ENCODE measurements around the gene ZAP70.
"Not testable (repeated sequence)": the region's sequence is repeated elsewhere in the genome, so short reads cannot be mapped to it uniquely, and the experiment has no call there.

The ZAP70 gene

DNA sequence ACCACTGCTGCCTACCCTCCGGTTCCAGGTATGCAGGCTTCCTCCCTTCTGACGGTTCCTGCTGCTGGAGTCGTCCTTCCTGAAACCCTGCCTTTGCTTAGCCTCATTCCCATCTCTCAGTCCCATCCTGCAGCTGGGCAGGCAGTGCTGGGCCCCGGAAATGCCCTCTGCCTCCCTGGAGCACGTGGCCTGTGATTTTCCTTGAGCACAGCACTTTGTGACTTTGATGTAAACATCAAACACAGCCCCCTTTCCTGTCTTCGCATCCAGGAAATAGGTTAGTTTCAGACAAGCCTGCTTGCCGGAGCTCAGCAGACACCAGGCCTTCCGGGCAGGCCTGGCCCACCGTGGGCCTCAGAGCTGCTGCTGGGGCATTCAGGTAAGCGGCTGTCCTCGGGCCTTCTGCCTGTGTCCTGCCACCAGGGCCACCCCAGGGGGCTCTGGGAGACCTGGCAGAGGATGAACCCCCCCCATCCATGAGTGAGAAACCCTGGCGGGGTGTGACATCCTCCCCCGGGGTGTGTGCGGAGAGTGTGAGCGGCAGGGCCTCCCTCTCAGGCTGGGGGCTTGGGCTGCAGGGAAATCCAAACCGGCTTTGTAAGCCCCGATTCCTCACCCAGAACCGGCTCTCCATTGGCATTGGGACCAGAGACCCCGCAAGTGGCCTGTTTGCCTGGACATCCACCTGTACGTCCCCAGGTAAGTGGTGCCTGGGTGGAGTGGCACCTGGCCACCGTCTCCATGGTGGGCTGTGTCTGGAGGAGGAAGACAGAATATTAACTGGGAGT, at the start of gene ZAP70:
ZAP70 (plus strand) TSS at position 281 of the 788 bp plus-strand sequence. CDS start 10,461 bp downstream, outside the sequence.
- DNase-seq (ENCODE audit: low read depth in 2 of 3, low spot score in 2 of 3) = peak in 2 of 3 experiments; percentile 24 to 49

DNA sequence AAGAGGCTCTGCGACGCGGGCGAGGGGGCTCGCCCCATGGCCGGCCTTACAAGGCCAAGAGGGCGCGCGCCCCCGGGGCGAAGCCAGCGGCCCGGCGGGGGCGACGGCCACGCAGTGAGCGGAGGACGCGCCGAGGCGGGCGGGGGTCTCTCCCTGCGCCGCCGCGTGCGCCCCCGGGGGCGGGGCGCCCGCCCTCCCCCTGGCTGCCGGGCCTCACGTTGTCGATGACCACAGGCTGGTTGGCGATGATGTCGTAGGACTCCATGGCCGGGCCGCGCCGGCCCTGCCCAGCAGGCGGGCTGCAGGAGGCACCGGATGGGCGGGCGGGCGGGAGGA, 49.8 kb upstream of the ZAP70 start:
- no peak for DNase-seq (ENCODE audit: low read depth in 2 of 3, low spot score in 2 of 3)

DNA sequence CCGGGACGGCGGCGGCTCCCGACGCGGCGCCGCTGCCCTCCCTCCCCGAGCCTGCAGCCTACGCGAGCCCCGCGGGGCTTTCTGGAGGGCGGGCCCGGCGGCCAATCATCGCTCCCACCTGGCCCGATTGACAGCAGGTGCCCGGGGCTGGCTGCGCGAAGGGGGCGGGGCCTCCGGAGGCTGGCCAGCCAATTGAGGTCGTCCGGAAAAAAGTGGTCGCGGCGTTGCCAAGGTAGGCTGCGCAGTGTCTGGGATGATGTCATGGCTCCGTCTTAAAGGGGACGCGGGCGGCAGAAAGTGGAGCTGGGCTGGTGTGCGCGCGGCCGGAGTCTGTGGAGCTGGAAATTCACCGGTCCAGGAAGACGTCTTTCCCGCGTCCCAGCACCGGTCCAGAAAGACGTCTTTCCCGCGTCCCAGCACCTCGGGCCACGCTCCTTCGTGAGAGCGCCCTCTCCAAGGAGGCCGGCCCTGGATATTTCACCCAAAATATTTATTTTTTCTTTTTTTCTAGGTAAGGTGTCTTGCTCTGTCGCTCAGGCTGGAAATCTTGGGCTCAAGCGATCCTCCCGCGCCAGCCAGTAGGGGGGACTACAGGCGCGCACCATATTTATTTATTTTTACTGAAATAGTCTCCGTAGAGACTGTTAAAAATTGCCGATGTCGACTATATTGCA, 49.3 kb upstream of the ZAP70 start, which contains the start of gene ACTR1B:
ACTR1B (minus strand) TSS at position 83 of the 674 bp plus-strand sequence. CDS start 154 bp downstream, outside the sequence.
- peak; percentile 80 to 98 (median 90) for DNase-seq (ENCODE audit: low read depth in 2 of 3, low spot score in 2 of 3)

DNA sequence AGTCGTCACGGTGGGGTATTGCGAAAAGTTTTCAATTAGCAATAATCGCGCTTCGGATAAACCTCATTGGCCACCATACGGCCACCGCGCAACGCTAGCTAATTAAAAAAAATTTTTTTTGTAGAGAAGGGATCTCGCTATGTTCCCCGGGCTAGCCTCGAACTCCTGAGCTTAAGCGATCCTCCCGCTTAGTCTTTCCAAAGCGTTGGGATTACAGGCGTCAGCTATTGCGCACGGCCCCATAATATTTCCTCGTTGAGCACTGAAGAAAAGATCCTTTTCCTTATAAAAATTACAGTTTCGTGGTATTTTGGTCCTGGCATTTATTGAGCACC, 48.8 kb upstream of the ZAP70 start:
- no peak for DNase-seq (ENCODE audit: low read depth in 2 of 3, low spot score in 2 of 3)

DNA sequence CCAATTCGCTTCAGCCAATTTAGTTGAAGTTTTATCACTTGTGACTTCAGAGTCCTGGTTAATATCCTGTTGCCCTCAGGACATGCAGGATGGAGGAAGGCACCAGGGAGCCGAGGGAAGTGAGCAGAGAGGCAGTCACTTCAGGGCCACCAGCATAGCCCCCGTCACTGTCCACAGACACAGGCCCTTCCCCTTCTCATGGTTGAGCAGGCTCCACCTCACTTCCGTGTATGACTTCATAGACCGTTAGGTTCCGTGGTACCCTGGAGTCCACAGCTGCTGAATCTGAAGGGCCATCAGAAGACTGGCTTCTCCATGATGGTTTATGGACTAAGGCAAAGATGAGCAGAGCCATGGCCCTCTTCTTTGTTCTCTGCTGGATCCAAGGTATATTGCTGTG, 43.9 kb upstream of the ZAP70 start, which contains the start of gene C2orf92:
C2orf92 (plus strand) TSS at position 266 of the 400 bp plus-strand sequence; CDS start at position 342, 76 bp downstream.
- no peak for DNase-seq (ENCODE audit: low read depth in 2 of 3, low spot score in 2 of 3)

DNA sequence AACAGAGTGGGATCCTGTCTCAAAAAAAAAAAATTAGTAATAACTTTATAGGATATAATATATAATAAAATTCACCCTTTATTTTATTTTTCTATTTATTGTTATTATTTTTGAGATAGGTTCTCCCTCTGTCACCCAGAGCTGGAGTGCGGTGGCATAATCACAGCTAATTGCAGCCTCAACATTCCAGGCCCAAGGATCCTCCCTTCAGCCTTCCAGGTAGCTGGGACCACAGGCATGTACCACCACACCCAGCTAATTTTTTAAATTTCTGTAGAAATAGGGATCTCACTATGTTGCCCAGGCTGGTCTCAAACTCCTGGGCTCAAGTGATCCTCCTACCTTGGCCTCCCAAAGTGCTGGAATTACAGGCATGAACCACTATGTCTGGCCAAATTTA, 42.9 kb upstream of the ZAP70 start:
- DNase-seq (ENCODE audit: low read depth in 2 of 3, low spot score in 2 of 3) = no peak

DNA sequence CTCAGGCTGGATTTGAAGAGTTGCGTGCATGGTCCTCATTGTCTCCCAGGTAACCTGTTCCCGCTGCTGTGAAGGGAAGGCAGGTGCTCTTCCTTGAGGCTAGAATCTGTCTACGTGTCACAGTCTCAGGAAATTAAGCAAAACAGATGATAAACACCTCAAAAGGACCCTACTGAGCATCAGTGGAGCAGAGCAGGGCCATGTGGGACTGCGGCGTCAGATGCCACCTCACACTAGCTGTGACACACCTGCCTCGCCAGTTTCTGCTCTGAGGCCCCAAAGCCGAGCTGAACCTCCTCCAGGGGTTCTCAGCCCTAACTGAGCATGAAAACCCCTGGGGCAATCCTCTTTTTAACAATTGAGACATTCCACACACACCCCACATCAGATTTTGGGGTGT, 41.9 kb upstream of the ZAP70 start:
- DNase-seq (ENCODE audit: low read depth in 2 of 3, low spot score in 2 of 3) = no peak

DNA sequence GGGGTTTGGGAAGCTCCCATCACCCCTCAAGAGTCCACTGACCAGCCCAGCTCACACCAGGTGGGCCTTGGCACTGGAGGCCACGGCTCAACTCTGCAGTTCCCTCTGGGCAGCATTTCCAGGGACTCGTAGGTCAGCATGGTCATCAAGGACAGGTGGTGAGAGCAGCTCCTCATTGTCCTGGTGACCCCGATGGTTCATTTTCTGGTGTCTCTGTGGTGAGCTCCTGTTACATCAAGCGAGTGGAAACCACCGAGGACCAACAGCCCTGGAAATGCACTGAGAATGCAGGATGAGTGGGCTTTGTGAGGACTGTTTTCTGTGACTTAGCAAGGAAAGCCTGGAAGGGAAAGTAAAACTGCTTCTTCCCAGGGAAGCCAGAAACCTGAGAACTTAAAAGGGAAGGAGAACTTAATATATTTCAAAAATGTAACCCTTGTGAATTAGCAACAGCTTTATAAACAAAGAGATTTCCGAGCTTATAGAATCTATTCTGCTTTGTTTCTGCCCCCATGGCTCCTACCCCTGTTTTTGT, 40.7 kb upstream of the ZAP70 start:
- DNase-seq (ENCODE audit: low read depth in 2 of 3, low spot score in 2 of 3) = not testable (repeated sequence)

DNA sequence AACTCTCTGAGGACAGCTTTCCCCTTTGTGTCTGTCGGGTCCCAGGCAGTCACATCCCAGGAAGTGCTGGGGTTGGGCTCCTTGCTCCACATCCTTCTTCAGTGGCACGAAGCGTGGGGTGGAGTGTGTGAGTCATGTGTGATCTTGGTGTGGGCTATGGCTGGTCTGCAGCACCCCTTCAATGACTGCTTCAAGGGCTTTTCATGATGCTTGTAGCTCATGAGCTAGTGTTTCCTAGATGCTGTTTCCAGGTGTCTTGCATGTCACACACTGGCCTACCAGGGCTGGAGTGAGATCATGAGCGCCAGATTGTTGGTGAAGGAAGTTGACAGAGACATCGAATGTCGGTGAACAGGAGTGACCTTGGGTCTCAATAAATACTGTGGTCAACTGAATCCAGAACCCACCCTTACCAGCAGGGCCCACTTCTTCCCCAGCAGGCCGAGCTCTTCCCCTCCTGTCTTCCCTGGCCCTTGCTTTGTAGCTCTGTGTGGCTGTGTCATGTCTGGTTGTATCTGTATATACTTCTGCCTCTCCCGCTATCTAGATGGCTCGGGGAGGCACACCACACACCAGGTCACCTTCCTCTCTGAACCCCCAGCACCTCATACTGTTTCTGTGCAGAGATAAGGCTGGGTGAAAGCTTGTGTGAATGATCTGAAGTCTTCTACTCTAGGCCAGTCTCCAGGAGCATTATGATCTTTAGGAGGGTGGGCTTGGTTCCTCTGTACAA, 40.0 kb upstream of the ZAP70 start:
- no peak for DNase-seq (ENCODE audit: low read depth in 2 of 3, low spot score in 2 of 3)

DNA sequence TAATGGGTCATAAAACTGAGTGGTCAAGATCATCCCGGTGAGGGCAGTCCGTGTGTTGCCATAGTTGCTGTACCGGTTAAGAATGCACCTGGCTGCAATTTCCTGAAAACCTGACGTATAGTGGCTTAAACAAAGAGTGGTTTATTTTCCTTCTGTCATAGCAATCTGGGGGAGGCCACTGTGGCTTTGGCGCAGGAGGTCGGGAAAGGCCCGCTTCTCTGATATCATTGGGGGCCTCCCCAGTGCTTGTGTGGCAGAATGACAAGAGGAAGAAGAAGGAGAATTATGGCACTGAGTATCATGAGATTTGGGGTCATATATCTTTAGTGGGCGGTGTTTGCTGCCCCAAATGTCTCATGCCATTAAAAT, 39.5 kb upstream of the ZAP70 start:
- DNase-seq (ENCODE audit: low read depth in 2 of 3, low spot score in 2 of 3) = peak in 1 of 3 experiments; percentile 28

DNA sequence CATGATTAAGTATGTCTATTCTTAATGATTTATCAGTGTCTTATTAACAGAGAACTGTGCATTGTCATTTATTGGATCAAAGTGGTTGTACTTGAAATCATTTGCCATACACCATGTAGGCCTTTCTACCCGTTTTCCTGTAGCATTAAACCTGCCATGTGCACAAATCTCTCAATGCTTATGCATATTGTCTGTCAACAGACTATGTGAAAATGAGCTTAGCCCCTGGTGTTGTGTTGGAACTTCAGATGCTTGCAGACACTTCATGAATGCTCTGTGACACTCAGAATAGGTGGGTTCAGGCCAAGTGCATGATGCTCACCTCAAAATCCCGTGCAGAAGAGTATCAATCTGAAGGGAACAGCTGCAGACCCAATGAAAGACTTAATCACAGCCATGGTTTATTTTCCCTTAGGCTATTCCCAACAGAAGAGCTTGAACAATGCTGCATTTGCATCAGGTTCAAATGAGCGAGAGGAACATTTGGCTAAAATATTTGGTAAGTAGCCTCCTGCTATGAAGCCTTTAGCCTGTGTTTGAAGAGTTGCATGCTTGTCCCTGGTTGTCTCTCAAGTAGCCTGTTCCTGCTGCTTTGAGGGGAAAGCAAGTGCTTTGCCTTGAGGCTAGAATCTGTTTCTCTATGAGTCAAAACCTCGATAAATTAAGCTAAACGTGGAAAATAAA, 37.8 kb upstream of the ZAP70 start:
- no peak for DNase-seq (ENCODE audit: low read depth in 2 of 3, low spot score in 2 of 3)

DNA sequence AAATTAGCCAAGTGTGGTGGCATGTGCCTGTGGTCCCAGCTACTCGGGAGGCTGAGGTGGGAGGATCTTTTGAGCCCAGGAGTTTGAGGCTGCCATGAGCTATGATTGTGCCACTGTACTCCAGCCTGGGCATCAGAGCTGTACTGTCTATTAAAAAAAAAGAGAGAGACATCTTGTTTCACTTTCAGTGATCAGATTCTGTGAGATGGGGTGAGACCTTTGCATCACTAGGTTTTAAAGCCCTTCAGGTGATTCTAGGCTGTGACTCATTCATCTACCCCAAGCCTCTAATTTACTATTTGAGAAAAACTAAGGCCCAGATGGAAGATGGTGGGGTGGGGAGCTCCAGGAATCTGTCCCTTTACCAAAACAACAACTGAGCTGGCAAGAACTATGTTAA, 36.8 kb upstream of the ZAP70 start:
- no peak for DNase-seq (ENCODE audit: low read depth in 2 of 3, low spot score in 2 of 3)

DNA sequence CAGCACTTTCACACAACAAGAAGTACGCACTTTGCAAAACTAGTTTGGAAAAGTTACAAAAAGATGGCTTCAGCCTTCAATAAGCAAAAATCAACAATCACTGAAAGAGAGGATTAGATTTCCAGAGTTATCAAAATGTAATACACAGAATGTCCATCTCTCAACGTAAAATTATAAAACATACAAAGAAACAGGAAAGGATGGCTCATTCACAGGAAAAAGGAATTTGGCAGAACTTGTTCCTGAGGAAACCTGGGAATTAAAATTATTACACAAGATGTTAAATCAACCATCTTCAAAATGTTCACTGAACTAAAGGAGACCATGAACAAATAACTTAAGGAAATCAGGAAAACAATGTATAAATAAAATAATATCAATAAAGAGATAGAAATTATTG, 35.9 kb upstream of the ZAP70 start:
- DNase-seq (ENCODE audit: low read depth in 2 of 3, low spot score in 2 of 3) = no peak

DNA sequence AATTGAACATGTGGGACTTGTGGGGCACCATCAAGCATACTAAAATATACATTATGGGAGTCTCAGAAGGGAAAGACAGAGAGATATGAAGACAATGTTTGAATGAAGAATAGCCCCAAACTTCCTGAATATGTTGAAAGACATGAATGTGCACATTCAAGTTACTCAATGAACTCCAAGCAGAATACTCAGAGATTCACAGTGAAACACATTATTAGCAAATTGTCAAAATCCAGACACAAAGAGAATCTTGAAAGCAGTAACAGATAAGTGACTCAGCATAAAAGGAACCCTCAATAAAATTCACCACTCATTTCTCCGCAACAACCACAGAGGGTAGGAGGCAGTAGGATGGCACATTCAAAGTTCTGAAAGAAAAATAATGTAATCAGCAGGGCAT, 35.1 kb upstream of the ZAP70 start:
- no peak for DNase-seq (ENCODE audit: low read depth in 2 of 3, low spot score in 2 of 3)

DNA sequence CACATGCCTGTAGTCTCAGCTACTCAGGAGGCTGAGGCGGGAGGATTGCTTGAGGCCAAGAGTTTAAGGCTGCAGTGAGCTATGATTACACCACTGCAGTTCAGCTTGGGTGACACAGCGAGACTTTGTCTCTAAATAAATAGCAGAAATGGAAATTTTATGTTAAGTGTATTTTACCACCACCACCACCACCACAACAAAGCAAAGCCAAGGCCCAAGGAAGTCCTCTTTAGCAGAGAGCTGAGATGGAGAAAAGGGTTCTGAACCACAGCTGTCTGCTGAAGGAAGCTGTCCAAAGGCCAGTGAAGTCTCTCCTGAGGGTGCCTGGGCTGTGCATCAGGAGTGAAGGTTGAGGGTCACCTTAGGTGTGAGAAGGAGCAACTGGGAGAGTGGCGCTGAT, 26.1 kb upstream of the ZAP70 start:
- not testable (repeated sequence) for DNase-seq (ENCODE audit: low read depth in 2 of 3, low spot score in 2 of 3)

DNA sequence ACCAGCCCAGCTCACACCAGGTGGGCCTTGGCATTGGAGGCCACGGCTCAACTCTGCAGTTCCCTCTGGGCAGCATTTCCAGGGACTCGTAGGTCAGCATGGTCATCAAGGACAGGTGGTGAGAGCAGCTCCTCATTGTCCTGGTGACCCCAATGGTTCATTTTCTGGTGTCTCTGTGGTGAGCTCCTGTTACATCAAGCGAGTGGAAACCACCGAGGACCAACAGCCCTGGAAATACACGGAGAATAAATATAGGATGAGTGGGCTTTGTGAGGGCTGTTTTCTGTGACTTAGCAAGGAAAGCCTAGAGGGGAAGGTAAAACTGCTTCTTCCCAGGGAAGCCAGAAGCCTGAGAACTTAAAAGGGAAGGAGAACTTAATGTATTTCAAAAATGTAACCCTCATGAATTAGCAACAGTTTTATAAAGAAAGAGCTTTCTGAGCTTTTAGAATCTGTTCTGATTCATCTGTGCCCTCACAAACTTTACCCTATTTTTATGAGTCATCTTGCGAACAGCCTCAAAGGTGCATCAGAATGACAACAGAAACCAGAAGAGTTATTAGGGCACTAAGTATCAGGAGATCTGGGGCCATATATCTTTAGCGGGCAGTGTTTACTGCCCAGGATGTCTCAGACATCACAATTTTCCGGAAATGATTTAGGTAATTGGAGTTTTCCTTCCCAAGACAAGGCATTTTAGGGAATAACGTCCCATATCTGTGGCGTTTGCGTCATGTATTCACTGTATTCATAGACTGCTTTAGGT, 25.1 kb upstream of the ZAP70 start:
- DNase-seq (ENCODE audit: low read depth in 2 of 3, low spot score in 2 of 3) = no peak

DNA sequence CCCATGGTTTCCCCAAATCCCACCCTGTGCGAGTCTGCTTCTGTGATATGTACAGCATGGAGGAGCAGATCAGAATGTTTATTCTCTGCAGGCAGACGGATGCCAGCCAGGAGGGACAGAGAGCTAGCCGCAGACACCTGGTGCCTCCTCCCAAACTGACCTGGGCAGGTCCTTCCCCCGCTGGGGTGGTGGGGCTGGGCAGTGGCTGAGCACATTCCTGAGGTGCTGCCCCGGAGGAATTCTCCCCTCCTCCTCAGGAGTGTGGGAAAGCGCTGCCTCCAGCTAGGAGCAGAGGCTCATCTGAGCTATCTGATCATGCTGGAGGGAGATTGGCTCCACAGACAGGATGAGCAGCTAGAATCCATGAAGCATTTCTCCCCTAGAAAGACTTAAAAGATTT, 22.2 kb upstream of the ZAP70 start:
- no peak for DNase-seq (ENCODE audit: low read depth in 2 of 3, low spot score in 2 of 3)

DNA sequence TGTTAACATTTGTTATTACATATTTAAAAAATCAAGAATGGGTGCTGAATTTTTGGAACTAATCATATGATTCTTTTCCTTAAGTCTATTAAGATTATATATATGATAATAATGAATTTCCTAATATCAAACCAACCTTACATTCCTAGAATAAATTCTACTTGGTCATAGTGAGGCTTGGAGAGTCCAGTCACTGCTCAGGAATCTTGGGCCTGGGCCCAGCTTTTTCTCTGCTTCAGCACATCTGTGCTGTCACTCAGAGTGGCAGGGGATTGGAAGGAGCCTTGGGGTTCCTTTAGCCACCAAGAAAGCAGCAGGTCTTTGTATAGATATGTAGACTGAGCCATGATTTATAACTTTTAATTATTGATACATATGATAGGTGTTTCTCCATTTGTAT, 19.9 kb upstream of the ZAP70 start:
- no peak for DNase-seq (ENCODE audit: low read depth in 2 of 3, low spot score in 2 of 3)

DNA sequence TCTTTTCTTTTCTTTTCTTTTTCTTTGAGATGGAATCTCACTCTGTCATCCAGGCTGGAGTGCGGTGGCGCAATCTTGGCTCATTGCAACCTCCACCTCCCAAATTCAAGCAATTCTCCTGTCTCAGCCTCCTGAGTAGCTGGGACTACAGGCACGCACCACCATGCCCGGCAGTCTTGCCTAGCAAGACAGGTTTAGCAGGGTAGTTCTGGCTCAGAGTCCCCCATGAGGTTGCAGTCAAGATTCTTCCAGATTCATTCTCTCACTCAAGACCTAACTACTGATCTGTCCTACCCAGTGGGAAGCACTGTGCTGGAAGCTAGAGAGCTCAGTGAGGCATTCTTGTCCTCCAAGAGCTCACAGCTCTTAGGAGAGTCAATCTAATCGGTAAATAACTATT, 17.6 kb upstream of the ZAP70 start:
- DNase-seq (ENCODE audit: low read depth in 2 of 3, low spot score in 2 of 3) = no peak

Data from activated CD8-positive, alpha-beta memory T cell treated with anti-CD3 and anti-CD28 coated beads for 48 hours (primary cell).